ENCODE results near the gene PTCD2.

DNA sequence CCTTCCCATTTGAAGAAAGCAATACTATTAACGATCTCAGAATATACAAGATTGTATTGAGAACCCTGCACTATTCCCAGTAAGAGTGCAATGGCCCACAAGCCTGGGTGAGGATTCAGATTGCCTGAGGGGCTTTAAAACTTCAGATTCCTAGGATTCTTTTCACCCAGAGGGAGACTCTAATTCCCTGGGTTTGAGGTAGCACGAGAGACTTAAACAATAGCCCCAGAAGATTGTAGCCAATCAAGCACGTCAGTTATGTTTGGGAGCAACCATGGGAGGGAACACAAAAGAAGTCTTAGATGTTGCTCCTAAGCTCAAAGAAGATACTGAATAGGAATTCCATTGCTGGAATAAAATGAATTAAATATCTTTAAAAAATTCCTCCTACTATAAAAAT is 18.0 kb upstream of the PTCD2 start:
- TF ChIP-seq, protein P1, sequence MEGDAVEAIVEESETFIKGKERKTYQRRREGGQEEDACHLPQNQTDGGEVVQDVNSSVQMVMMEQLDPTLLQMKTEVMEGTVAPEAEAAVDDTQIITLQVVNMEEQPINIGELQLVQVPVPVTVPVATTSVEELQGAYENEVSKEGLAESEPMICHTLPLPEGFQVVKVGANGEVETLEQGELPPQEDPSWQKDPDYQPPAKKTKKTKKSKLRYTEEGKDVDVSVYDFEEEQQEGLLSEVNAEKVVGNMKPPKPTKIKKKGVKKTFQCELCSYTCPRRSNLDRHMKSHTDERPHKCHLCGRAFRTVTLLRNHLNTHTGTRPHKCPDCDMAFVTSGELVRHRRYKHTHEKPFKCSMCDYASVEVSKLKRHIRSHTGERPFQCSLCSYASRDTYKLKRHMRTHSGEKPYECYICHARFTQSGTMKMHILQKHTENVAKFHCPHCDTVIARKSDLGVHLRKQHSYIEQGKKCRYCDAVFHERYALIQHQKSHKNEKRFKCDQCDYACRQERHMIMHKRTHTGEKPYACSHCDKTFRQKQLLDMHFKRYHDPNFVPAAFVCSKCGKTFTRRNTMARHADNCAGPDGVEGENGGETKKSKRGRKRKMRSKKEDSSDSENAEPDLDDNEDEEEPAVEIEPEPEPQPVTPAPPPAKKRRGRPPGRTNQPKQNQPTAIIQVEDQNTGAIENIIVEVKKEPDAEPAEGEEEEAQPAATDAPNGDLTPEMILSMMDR (conservative IDR thresholded peaks at IDR 0.05; ENCODE audit: low read depth, low read length) = no peak
- TF ChIP-seq EZH2 (IDR thresholded peaks at IDR 0.05; ENCODE audit: borderline replicate concordance, low read depth, low read length, poor library complexity, severe bottlenecking) = no peak
